Jurkat, Clone E6-1 (cell line): ENCODE results near the gene LRRC61.

Experiments
- DNase-seq: peaks from one replicate; pipeline ENCODE4 v3.0.0-alpha.2; 2011; ENCODE audit warnings: low read depth, low spot score
- H3K4me3 ChIP-seq: 2 replicates; pipeline ENCODE4 v1.5.1; 2011; ENCODE audit warnings: mild to moderate bottlenecking, low read length, control low read depth, moderate library complexity

Gene LRRC61

DNA sequence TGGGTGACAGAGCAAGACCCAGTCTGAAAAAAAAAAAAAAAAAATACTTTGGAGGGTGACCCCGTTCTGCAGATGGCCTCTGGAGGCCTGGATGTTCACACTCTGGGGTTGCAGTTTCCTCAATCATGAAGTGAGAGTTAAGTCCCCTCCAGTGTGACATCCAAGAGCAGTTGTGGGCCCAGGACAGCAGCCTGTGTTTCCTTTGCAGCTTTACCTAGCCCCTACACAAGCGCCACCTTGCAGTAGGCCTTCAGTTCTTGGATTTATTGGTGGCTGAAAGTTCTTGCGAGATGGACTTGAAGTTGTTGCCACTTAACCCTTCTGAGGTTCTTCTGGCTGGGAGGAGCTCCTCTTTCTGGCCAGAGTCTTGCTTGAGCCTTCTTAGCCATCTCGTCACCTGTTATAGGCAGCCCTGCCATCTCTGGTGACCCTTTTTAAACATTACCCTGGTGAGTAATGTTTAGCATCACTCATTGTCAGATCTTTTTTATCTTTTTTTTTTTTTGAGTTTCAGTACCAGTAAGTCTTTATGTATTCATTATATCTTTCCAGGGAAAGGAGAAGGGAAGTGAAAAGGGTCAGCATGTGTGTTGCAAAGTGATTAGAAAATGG, 3.6 kb downstream of the LRRC61 start:
- no peak overlapping the region for H3K4me3 ChIP-seq

DNA sequence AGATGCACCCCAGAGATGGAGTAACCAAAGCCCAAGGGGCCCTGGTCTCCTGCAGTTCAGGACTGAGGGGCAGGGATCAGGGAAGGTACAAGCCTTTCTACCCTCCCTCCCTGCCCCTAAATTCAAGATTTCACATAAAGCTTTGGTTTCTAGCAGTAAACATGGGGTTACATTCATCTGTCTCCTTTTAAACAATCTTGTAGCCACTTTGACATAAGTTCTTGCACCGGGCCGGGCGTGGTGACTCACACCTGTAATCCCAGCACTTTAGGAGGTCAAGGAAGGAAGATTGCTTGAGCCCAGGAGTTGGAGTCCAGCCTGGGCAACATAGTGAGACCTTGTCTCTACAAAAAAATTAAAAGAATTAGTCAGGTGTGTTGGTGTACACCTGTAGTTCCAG, 4.2 kb downstream of the LRRC61 start:
- DNase-seq: no peak

More for the DNA sequence above, 3.6 kb downstream of the LRRC61 start:
- DNase-seq: no peak

DNA sequence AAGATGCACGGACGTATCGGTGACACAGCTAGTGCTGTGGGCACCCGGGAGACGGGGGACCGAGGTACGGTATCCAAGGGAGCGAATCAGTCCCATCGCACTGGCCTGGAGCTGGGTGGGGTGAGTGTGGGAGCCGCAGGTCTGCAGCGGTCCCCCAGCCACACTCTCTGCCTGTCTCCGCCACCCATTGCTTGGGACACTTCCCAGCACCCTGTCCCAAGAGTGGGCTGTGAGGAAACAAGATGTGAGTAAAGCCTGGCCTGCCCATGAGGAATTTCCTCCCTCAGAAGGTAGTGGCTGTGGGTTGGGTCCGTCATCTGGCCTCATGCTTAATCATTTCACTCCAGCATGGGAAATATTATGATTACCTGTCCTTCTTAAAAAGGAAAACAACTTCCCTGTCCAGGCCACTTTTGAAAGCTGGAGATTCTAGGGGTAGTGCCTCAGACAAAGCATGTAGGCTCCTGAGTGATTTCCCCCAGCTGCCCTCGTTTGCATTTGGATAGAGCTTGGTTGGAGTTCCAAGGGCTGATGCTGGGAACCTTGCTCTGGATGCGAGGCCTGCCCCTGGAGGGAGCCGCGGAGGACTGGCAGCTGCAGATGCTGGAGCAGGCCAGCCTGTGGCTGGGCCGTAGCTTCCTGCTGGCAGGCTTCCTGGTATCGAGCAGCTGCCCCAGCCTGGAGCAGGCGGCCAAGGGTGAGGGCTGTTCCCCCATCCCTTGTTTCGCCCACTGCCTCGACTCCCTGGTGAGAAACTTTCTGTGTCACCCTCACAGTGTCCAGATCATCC, 6.4 kb downstream of the LRRC61 start:
- no peak for DNase-seq
- no peak overlapping the region for H3K4me3 ChIP-seq

More for the DNA sequence above, 4.2 kb downstream of the LRRC61 start:
- no peak overlapping the region for H3K4me3 ChIP-seq

DNA sequence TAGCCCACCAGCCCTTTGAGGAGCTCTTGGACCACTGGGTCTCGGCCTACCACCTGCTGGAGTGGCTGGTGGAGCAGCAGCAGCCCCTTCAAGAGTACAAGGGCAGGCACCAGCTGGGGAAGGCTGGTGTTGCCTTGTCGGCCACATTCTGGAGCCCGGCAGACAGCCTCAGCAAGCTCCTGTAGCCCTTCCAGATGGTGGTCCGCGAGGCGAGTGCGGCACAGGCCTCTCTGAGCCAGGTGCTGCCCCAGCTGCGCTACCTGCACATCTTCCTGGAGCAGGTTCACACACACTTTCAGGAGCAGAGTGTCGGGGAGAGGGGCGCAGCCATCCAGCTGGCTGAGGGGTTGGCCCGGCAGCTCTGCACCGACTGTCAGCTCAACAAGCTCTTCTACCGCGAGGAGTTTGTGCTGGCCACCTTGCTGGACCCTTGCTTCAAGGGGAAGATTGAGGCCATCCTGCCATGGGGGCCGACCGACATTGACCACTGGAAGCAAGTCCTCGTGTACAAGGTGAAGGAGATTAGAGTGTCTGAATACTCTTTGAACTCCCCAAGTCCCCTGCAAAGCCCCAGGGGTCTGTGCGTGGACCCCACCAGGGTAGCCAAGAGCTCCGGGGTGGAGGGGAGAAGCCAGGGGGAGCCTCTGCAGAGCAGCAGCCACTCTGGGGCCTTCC, 7.2 kb downstream of the LRRC61 start:
- H3K4me3 ChIP-seq: no peak overlapping the region
- DNase-seq: no peak

DNA sequence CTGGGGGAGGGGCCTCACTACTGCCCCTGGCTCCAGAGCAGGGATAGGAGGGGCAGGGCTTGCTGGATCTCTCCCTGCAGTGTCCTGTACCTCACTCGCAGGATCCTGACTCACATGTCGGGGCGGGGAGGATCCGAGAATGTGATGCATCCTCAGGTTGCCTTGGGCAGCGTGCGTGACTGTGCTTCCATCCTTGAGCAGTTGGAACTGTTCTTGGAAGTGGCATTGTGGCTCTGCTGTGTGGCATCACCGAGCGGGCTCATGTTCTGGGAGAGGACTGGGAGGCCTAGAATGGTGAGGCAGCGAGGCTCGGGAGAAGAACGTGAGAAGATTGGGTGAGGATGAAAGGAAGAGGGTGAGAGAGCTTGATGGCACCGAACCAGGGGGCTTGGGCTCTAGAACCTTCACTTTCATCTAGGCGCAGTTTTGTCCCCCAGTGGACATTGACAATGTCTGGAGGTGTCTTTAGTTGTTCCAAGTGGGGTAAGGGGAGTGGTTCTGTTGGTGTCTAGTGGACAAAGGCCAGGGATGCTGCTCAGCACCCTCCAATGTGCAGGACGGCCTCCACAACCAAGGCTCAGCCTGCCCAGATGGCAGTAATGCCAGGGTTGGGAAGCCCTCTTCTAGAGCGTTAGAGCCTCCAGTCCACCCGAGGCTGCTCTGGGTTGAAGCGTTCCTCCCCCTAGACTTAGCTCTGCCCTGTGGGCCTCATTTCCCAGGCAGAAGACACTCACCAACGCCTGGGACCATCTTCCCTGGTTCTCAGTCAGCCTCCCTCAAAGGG, 9.9 kb downstream of the LRRC61 start:
- DNase-seq: no peak
- no peak overlapping the region for H3K4me3 ChIP-seq

DNA sequence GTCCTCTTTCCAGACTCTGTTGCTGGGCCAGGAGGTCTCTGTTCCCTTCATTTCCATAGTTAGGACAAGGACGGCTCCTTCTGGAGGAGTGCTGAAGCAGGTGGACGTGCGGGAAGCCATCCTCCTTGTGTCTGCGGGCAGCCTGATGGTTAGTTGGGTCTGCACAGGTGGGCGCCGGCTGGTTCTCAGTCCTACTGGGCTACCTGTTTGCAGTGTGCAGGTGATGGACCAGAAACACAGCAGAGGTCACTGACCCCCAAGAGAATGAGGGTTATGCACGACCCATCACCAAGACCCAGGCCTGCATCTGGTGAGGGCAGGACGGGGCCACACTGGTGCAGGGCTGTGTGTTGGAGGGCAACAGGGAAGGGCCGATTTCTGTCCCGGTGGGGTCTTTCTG, 10.5 kb downstream of the LRRC61 start:
- no peak for DNase-seq

DNA sequence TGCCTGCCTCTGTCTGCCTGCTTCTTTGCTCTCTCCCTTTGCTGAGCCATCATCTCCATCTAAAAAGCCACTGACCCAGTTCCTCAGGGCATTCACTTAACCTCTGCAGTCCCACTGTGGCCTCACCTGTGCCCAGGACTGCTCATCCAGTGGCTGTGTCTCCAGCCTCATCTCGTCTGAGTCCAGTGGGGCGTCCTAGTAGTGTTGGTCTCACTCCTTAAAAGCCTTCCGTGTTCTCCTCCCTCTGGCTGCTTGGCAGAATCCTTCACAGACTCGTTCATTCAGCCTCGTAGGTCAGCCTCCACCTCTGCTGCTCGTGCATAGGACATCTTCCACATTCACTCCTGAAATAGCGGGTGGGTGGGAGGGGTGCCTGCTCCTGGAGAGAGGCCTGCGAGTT, 11.0 kb downstream of the LRRC61 start:
- no peak overlapping the region for H3K4me3 ChIP-seq
- DNase-seq: no peak

More for the DNA sequence above, 10.5 kb downstream of the LRRC61 start:
- H3K4me3 ChIP-seq: no peak overlapping the region

DNA sequence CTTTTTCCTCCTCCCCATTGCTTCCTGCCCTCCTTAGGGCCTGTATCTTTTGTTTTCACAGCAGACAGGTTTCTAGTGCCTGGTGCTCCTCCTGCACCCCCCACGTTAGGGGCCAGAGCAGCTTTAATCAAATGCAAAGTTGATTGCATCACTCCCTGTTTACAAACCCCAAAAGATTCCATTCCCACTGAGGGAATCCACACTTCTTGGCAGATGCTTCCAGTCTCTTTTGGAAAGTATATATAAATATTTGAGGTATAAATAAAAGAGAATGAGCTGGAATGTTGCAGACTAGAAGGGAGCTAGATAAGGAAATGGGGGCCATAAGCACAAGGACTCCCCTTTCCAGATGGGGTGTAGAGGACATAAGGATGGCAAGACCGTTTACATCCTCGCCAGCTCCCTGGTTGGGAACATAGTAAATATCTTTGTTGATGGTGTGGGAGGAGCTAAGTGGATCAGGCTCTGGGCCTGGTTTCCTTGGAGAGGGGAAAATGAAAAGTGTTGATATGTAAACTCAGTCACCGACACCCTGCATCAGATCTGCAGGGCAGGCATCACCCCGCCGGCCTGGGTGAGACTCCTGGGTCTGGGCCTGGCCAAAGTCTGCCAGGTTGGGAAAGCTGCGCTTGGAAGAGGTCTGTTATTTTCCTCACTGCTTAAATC, 12.1 kb downstream of the LRRC61 start:
- no peak for DNase-seq
- no peak overlapping the region for H3K4me3 ChIP-seq

DNA sequence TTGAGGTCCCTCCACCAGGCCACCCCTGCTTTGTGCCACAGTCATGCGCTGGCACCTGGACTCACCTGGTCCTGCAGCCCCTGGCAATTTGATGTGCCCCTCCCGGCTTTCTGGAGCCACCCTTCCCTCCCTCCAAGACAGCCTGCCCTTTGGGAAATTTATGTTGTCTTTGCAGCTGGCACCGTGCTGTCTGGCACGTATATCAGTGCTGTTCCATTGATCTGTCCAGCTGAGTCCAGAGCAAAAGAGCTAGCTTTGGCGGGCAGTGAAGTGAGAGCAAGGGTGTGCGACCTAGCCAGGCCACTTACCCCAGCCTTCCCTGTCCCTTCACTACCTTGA, 12.6 kb downstream of the LRRC61 start:
- no peak overlapping the region for H3K4me3 ChIP-seq
- no peak for DNase-seq

DNA sequence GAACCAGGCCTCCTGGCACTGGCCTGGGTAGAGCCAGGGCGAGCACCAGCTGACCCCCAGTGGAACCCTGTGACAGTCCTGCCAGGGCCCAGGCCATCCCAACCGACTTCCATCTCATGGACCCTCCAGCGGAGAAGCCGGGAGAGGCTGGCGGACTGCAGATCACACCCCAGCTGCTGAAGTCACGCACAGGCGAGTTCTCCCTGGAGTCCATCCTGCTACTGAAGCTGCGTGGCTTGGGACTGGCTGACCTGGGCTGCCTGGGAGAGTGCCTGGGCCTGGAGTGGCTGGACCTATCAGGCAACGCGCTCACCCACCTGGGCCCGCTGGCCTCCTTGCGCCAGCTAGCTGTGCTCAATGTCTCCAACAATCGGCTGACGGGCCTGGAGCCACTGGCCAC, 13.6 kb downstream of the LRRC61 start:
- no peak overlapping the region for H3K4me3 ChIP-seq
- DNase-seq: no peak

DNA sequence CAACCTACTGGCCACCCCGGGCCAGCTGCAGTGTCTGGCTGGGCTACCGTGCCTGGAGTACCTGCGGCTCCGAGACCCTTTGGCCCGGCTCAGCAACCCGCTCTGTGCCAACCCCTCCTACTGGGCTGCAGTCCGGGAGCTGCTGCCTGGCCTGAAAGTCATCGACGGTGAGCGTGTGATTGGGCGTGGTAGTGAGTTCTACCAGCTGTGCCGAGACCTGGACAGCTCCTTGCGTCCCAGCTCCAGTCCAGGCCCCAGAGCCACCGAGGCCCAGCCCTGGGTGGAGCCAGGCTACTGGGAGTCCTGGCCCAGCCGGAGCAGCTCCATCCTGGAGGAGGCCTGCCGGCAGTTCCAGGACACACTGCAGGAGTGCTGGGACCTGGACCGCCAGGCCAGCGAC, 14.0 kb downstream of the LRRC61 start:
- no peak overlapping the region for H3K4me3 ChIP-seq
- DNase-seq: no peak

DNA sequence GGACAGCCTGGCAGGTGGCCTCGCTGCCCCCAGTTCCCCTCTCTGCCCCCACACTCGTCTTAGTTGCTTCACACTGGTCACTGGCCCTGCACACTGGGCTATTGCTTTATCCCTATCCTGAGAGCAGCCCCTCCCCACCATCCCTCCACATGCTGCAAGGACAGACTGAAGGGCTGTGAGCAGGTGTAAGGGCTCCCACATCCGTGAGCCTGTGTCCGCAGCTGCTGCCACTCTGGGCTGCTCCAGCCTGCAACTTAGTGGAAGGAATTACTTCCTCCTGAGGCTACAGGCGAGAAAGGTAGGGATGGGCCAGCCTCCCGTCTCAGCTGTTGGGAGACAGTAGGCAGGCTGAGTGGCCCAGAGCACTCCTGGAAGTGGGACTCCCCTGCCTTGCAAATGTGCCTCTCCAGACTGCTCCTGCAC, 14.5 kb downstream of the LRRC61 start:
- H3K4me3 ChIP-seq: no peak overlapping the region
- DNase-seq: no peak

DNA sequence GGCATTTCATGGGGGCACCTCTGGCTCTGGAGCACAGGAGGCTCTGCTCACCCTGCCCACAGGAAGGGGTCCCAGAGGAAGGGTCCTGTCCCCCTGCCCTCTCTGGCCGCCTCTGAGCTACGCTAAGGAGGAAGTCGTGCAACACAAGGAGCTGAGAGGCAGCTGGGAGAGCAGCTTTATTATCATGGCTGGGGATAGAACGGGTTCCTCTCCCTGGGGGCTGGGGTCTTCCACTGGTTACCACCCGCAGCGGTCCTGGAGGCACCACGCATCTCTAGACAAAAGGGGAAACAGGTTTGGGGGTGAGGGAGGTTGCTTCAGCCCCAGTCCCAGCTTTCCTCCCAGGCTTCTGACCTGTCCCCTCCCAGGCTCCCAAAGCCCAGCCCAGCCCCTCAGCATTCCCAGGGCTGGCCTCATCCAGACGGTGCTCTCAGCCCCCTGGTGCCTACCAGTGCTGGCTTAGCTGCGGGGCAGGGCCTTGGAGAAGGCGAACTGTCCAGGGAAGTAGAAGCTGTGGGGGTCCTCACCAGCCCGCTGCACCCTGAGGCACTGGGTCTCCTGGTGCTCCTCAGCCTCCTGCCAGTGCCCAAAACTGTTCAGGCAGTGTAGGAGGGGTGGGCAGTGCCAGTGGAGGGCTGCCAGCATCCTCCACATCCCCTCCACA, 15.1 kb downstream of the LRRC61 start:
- no peak overlapping the region for H3K4me3 ChIP-seq
- DNase-seq: no peak

DNA sequence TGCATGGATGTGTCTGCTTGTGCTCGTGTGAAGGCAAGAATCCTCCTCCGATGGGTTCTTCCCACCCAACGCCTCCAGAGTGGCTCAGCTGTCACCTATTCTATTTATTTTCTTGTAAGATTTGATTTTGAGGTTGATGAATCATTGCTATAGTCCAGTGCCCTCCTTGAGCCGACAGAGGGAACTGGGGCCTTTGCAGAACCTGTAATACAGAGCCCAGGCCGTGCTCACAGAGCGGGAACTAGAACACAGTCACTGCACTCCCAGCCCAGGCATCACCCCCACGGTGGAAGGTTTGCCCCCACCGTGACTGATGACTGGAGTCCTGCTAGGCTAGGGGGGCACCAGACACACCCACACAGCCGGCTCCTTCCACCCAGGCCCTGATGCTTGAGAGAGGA, 16.3 kb downstream of the LRRC61 start:
- no peak for DNase-seq
- no peak overlapping the region for H3K4me3 ChIP-seq

DNA sequence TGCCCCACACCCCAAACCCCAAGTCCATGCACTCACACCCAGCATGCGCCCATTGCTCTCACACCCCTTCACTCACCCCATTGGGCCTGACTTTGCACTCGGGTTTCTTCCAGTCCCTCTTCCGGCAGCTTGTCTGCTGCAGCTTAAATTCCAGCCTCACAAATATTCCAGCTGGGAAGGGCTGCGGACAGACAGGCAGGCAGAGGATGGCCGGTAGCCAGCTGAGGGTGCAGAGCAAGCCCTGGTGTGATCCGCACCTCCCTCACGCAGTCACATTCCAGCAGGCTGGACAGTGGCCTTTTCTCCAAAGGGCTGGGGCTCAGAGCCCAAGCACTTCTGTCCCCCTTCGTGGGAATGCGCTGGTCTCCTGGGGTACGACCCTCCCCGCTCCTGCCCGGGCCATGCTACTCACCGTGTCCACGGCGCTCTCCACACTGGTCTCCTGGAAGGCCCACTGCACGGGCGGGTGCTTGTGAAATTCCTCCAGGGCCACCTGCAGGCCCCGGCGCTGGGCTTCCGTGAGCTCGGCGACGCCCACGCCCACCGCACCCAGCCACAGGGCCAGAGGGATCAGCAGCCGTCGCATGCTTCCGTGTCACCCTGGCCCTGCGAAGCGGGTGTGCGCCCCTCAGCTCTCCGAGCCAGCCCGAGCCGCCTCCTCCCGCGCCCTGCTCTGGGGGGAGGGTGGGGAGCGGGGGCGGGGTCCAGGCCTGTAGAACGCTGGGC, 17.0 kb downstream of the LRRC61 start:
- DNase-seq: no peak
- no peak overlapping the region for H3K4me3 ChIP-seq

DNA sequence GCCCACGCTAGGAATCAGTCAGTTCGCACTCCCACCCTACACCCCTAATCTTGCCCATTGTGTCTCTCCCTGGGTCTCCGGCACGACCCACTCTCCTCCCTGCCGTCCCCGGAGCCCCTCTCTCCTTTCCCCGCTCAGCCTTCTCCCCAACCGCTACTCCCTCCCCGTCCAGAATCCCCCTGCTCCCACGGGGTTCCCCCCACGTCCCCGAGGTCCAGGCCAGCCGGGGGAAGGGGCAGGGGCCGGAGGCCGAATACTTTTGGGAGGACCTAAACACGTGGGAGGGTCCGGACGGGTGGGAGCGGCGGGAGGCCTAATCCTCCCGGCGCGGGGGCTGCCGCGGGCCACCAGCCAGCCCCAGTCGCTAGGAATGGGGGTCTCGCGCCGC, 17.7 kb downstream of the LRRC61 start:
- DNase-seq: no peak
- H3K4me3 ChIP-seq: no peak overlapping the region

DNA sequence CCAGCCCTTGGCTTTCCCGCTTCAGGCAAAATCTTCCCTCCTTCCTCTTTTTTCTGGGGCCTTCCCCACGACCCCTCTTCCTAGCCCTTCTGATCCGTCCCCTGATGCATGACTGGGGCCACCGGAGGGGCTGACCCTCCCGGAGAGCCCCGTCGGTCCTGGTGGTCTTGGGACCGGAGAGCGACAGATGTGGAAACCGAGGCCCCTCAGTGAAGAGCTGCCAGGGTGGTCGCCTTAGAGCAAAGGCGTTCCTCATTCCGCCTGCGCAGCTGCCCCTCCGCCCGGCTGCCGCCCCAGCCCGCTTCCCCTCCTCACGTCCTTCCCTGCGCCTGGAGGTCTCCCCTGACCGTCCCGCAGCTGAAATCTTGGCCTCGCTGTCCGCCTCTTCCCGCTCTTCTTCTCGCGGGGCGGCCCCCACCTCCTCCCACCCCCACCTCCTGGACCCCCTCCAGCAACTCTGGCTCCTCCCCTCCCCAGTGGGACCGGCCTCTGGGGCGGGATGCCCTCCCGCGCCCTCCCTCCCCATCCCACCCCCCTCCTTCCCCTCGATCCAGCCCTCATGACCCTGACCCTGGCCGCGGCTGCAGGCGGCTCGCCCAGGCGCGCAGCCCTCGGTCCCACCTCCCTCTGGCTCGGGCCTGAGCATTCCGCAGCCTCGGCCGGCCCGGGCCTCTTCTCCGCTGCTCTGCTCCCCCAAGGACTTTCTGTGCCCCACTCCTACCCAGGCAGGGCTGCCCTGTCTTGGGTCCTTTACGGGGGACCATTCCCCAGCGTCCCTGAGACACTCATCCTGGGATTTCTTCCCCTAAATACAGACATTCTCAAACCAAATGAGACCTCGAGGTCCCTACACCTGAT, 18.3 kb downstream of the LRRC61 start, which contains the start of gene RARRES2:
RARRES2 (minus strand) TSS at position 367 of the 858 bp plus-strand sequence. CDS start 1,020 bp downstream, outside the sequence.
- DNase-seq: no peak
- H3K4me3 ChIP-seq: no peak within 1 kb of the TSS
